H1 (cell line): ENCODE data around the gene WDR11. TPM values are rescaled to one million over a fixed set of nuclear protein-coding genes. Genes with fewer than 3 reads are reported as not detected.

ENCODE experiments used
- CTCF ChIA-PET: fragments of 300-600 bp; sonication (Branson Sonifier 250); formaldehyde crosslinking; loops from one replicate; lab custom pipeline; 2021; ENCODE audit not compliant: partially characterized antibody; lab: Charles Lee
- POLR2A ChIA-PET: fragments of 300-600 bp; sonication (Branson Sonifier 250); formaldehyde crosslinking; loops from one replicate; lab custom pipeline; 2021; ENCODE audit warnings: inconsistent platforms; ENCODE audit not compliant: partially characterized antibody; lab: Charles Lee
- DNase-seq, 2 experiments: peaks; one replicate each; pipeline versions ENCODE4 v3.0.0 to v3.0.0-alpha.2; 2010 to 2022; ENCODE audit warnings: low spot score in 2 of 2, low read depth in 1 of 2, mixed read lengths in 1 of 2
- FAIRE-seq: peaks from 2 replicates; lab custom pipeline; 2011; peaks lifted over from hg19 to GRCh38; lab: Jason Lieb, UNC
- H2AFZ ChIP-seq: 2 replicates; pipeline ENCODE4 v1.8.1; 2012; ENCODE audit warnings: low read length, inconsistent platforms
- H2AK5ac ChIP-seq: 2 replicates; pipeline ENCODE4 v1.6.1; 2013; ENCODE audit warnings: low read depth, low read length
- H2BK120ac ChIP-seq: replicated peaks from 2 replicates; pipeline ENCODE3; 2013; ENCODE audit warnings: low read depth, low read length, inconsistent platforms
- H2BK12ac ChIP-seq: 2 replicates; pipeline ENCODE4 v1.6.1; 2013; ENCODE audit warnings: low read depth, low read length
- H2BK15ac ChIP-seq: 2 replicates; pipeline ENCODE4 v1.6.1; 2013; ENCODE audit warnings: low read length
- H2BK20ac ChIP-seq: 2 replicates; pipeline ENCODE4 v1.6.1; 2013; ENCODE audit warnings: low read length
- H2BK5ac ChIP-seq: 2 replicates; pipeline ENCODE4 v1.6.1; 2013; ENCODE audit warnings: low read depth, low read length
- H3K14ac ChIP-seq: 2 replicates; pipeline ENCODE4 v1.6.1; 2013; ENCODE audit warnings: inconsistent platforms; ENCODE audit not compliant: insufficient read length
- H3K18ac ChIP-seq: 2 replicates; pipeline ENCODE4 v1.6.1; 2013; ENCODE audit warnings: low read length; ENCODE audit errors: extremely low read depth
- H3K23ac ChIP-seq: 2 replicates; pipeline ENCODE4 v1.6.1; 2013; ENCODE audit warnings: inconsistent platforms; ENCODE audit not compliant: insufficient read length
- H3K23me2 ChIP-seq: 2 replicates; pipeline ENCODE4 v1.6.1; 2013; ENCODE audit warnings: low read depth, low read length
- H3K27ac ChIP-seq: 2 replicates; pipeline ENCODE4 v1.6.1; 2011; ENCODE audit warnings: low read depth, low read length, inconsistent platforms
- H3K27me3 ChIP-seq, 4 experiments: replicated peaks in 1 of 4; 1 replicate in 1 of 4; 2 replicates in 3 of 4; pipeline versions ENCODE4 v1.6.1 to v1.8.1; 2011 to 2013; ENCODE audit warnings: low read length in 3 of 4, mild to moderate bottlenecking in 3 of 4, inconsistent platforms in 2 of 4, mixed read lengths in 2 of 4, moderate library complexity in 1 of 4; ENCODE audit not compliant: control insufficient read depth in 3 of 4, insufficient read depth in 3 of 4; ENCODE audit errors: extremely low read depth in 1 of 4
- H3K36me3 ChIP-seq, 4 experiments: 2 replicates each; pipeline versions ENCODE4 v1.6.1 to v1.8.1; 2011 to 2013; ENCODE audit warnings: mild to moderate bottlenecking in 4 of 4, low read length in 3 of 4, moderate library complexity in 2 of 4, control low read depth in 1 of 4, inconsistent platforms in 1 of 4; ENCODE audit not compliant: insufficient read depth in 4 of 4, control insufficient read depth in 2 of 4
- H3K4ac ChIP-seq: replicated peaks from 2 replicates; pipeline ENCODE3; 2013; ENCODE audit warnings: low read length, low read depth, mixed read lengths, inconsistent platforms; ENCODE audit not compliant: insufficient read length
- H3K4me1 ChIP-seq, 4 experiments: replicated peaks in 1 of 4; 1 replicate in 1 of 4; 2 replicates in 3 of 4; pipeline versions ENCODE4 v1.6.1 to v1.8.1; 2011 to 2013; ENCODE audit warnings: low read length in 3 of 4, inconsistent platforms in 2 of 4, mixed read lengths in 1 of 4; ENCODE audit not compliant: insufficient read depth in 4 of 4, control insufficient read depth in 3 of 4
- H3K4me2 ChIP-seq, 2 experiments: 2 replicates each; pipeline versions ENCODE4 v1.6.1 to v1.8.1; 2011 to 2013; ENCODE audit warnings: low read depth in 2 of 2, low read length in 2 of 2, control low read depth in 1 of 2, inconsistent platforms in 1 of 2, mild to moderate bottlenecking in 1 of 2; ENCODE audit not compliant: insufficient read depth in 1 of 2
- H3K4me3 ChIP-seq, 4 experiments: fragments of 200-600, 300-600 bp in 1 of 4; sonication (generic), shearing (Covaris generic), sonication (Bioruptor Twin) in 1 of 4; 2 replicates each; pipeline versions ENCODE4 v1.5.1 to v1.8.1; 2011 to 2016; ENCODE audit warnings: low read length in 4 of 4, low read depth in 3 of 4, control low read depth in 2 of 4, inconsistent platforms in 2 of 4, mild to moderate bottlenecking in 2 of 4, mixed read lengths in 1 of 4, moderate library complexity in 1 of 4; ENCODE audit not compliant: insufficient read depth in 2 of 4; ENCODE audit errors: extremely low read depth in 1 of 4
- H3K56ac ChIP-seq: replicated peaks from 2 replicates; pipeline ENCODE3; 2013; ENCODE audit warnings: low read depth, mild to moderate bottlenecking, mixed read lengths, low read length, inconsistent platforms; ENCODE audit not compliant: insufficient read length
- H3K79me1 ChIP-seq: 2 replicates; pipeline ENCODE4 v1.6.1; 2013; ENCODE audit warnings: low read depth, low read length, control low read depth
- H3K79me2 ChIP-seq, 2 experiments: 2 replicates each; pipeline versions ENCODE4 v1.6.1 to v1.8.1; 2012 to 2013; ENCODE audit warnings: low read length in 2 of 2, mild to moderate bottlenecking in 2 of 2, inconsistent platforms in 1 of 2; ENCODE audit not compliant: insufficient read depth in 2 of 2, control insufficient read depth in 1 of 2
- H3K9ac ChIP-seq, 4 experiments: replicated peaks in 1 of 4; 1 replicate in 1 of 4; 2 replicates in 3 of 4; pipeline versions ENCODE4 v1.6.1 to v1.8.1; 2011 to 2013; ENCODE audit warnings: low read depth in 3 of 4, low read length in 3 of 4, control low read depth in 2 of 4, mild to moderate bottlenecking in 2 of 4, moderate library complexity in 2 of 4, inconsistent platforms in 1 of 4; ENCODE audit errors: extremely low read depth in 1 of 4
- H3K9me3 ChIP-seq, 2 experiments: 2 replicates each; pipeline versions ENCODE4 v1.6.1 to v1.8.1; 2012 to 2013; ENCODE audit warnings: mild to moderate bottlenecking in 2 of 2, moderate library complexity in 2 of 2, control low read depth in 1 of 2, inconsistent platforms in 1 of 2, low read depth in 1 of 2, low read length in 1 of 2, mixed read lengths in 1 of 2; ENCODE audit not compliant: insufficient read depth in 2 of 2
- H4K20me1 ChIP-seq, 2 experiments: replicated peaks in 1 of 2; 2 replicates each; pipeline versions ENCODE3 to v1.8.1; 2011 to 2013; ENCODE audit warnings: inconsistent platforms in 2 of 2, low read length in 2 of 2, mild to moderate bottlenecking in 1 of 2; ENCODE audit not compliant: insufficient read depth in 2 of 2, control insufficient read depth in 1 of 2
- H4K5ac ChIP-seq: 2 replicates; pipeline ENCODE4 v1.6.1; 2013; ENCODE audit warnings: low read length, low read depth, mixed read lengths, inconsistent platforms; ENCODE audit not compliant: insufficient read length
- H4K8ac ChIP-seq: 2 replicates; pipeline ENCODE4 v1.8.0; 2013; ENCODE audit warnings: mild to moderate bottlenecking, moderate library complexity, low read length, inconsistent platforms; ENCODE audit not compliant: insufficient read depth; ENCODE audit errors: extremely low read depth
- H4K91ac ChIP-seq: replicated peaks from 2 replicates; pipeline ENCODE3; 2013; ENCODE audit warnings: low read length, mixed read lengths, inconsistent platforms; ENCODE audit not compliant: insufficient read length
- BCL11A ChIP-seq, 2 experiments: IDR thresholded peaks; one replicate each; pipeline ENCODE4 v1.6.1; 2011; ENCODE audit warnings: low read depth in 2 of 2, low read length in 2 of 2, mild to moderate bottlenecking in 2 of 2
- BRCA1 ChIP-seq: IDR thresholded peaks from 2 replicates; pipeline ENCODE4 v1.6.1; 2012; ENCODE audit warnings: low read depth, low read length, improper control_type of control experiment
- CBX5 ChIP-seq: fragments of 300-800, 300-1000 bp; sonication (generic); IDR thresholded peaks from 2 replicates; pipeline ENCODE4 v1.7.1; 2016; ENCODE audit warnings: antibody characterized with exemption, low read length, low read depth
- CBX8 ChIP-seq: fragments of 300-800, 300-1000 bp; sonication (generic); IDR thresholded peaks from 2 replicates; pipeline ENCODE4 v1.7.1; 2016; ENCODE audit warnings: low read depth, low read length, borderline replicate concordance
- HDAC2 ChIP-seq, 2 experiments: fragments of 300-600 bp in 1 of 2; sonication (generic) in 1 of 2; IDR thresholded peaks; 2 replicates each; pipeline ENCODE4 v1.6.1; 2011 to 2012; ENCODE audit warnings: low read depth in 2 of 2, low read length in 2 of 2, mild to moderate bottlenecking in 2 of 2, moderate library complexity in 2 of 2, borderline replicate concordance in 1 of 2, inconsistent platforms in 1 of 2
- KDM1A ChIP-seq: fragments of 200-600, 300-600 bp; sonication (generic); IDR thresholded peaks from 2 replicates; pipeline ENCODE4 v1.7.1; 2016; ENCODE audit warnings: mild to moderate bottlenecking, low read length, borderline replicate concordance
- KDM4A ChIP-seq: IDR thresholded peaks from one replicate; pipeline ENCODE4 v1.7.1; 2012; ENCODE audit warnings: low read depth, mild to moderate bottlenecking, moderate library complexity, low read length, inconsistent platforms; ENCODE audit not compliant: severe bottlenecking
- RNF2 ChIP-seq: fragments of 200-900, 300-1000 bp; sonication (generic); IDR thresholded peaks from 2 replicates; pipeline ENCODE4 v1.7.1; 2016; ENCODE audit warnings: borderline replicate concordance, low read depth, mild to moderate bottlenecking, antibody characterized with exemption, low read length; ENCODE audit not compliant: poor library complexity, severe bottlenecking; ENCODE audit errors: missing control alignments
- SAP30 ChIP-seq: fragments of 300-600 bp; sonication (generic); IDR thresholded peaks from 2 replicates; pipeline ENCODE4 v1.7.1; 2012; ENCODE audit warnings: low read length, moderate library complexity, mild to moderate bottlenecking, inconsistent platforms; ENCODE audit not compliant: insufficient read depth, insufficient replicate concordance
- SIN3A ChIP-seq, 2 experiments: IDR thresholded peaks in 1 of 2; conservative IDR thresholded peaks in 1 of 2; 2 replicates each; pipeline ENCODE4 v1.6.1; 2011 to 2012; ENCODE audit warnings: low read length in 2 of 2, improper control_type of control experiment in 1 of 2, low read depth in 1 of 2, mild to moderate bottlenecking in 1 of 2
- TEAD4 ChIP-seq: IDR thresholded peaks from 2 replicates; pipeline ENCODE4 v1.6.1; 2012; ENCODE audit warnings: low read depth, low read length, inconsistent platforms, mixed read lengths
- polyA plus RNA-seq, 7 experiments: library from polyadenylated mRNA; depleted of rRNA in 3 of 7; stranded (reverse) in 5 of 7; unstranded in 2 of 7; fragments of >200 nt in 5 of 7; fragments of 200-250 nt in 2 of 7; gene quantifications; 1 replicate in 5 of 7; 2 replicates in 1 of 7; 4 replicates in 1 of 7; pipeline versions ENCODE4 v1.2.1 to v1.2.3, GENCODE V29; 2011 to 2013; ENCODE audit warnings: missing spikeins in 2 of 7, mixed read lengths in 2 of 7
- total RNA-seq: library from RNA; stranded (reverse); fragmentation: NEBNext Ultra II Directional; extraction: Animal tissue kit (Norgen Biotek cat#: 25700); gene quantifications from 2 replicates; pipeline ENCODE4 v1.2.1, GENCODE V29; 2021
- TF ChIP-seq, protein P1 (sequence below): IDR thresholded peaks from 2 replicates; pipeline ENCODE4 v1.6.1; 2011; ENCODE audit warnings: low read length, improper control_type of control experiment

Gene WDR11
- total and polyA plus RNA-seq, 2 of the 8 experiments (the other 6 are each of a cell fraction or from before 2014, with no cell fraction given): 39.7 to 41.9 TPM

DNA sequence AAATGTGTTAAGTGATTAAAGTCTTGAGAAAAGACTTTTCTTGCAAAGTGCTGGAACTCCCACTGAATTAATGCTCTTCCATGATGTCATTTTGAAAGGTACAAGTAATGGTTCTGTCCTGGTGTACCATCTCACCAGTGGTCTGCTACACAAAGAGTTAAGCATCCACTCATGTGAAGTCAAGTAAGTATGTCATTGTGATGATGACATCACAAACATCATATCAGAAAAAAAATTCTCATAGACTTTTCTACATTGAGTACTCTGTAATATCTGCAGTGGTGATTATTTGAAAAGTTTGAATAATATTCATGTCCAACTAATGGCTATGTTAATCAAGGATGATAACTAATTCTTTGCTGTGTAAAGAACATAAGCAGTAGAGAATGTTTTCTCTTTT is 22.6 kb downstream of the WDR11 start:
- H3K4me1 ChIP-seq: no peaks in the 10 kb centered on the region
- H3K9me3 ChIP-seq: no peaks in the 10 kb centered on the region
- no peak overlapping the region for H3K18ac ChIP-seq
- ChIA-PET CTCF (no interaction called here), POLR2A (no interaction called here)
- no peak overlapping the region for H3K23ac ChIP-seq
- no peak overlapping the region for H3K4me2 ChIP-seq
- H3K27me3 ChIP-seq: no peaks in the 10 kb centered on the region
- no peak overlapping the region for H2BK20ac ChIP-seq
- H3K4ac ChIP-seq: no peak overlapping the region
- H3K4me3 ChIP-seq: no peak overlapping the region
- no peaks in the 10 kb centered on the region for H3K23me2 ChIP-seq
- H3K56ac ChIP-seq: no peak overlapping the region
- H2BK120ac ChIP-seq: no peak overlapping the region
- DNase-seq (no peak), FAIRE-seq (no peak)
- no peak overlapping the region for H3K9ac ChIP-seq
- H2BK5ac ChIP-seq: no peak overlapping the region
- no peak overlapping the region for H2AFZ ChIP-seq
- no peak overlapping the region for H4K5ac ChIP-seq
- no peaks in the 10 kb centered on the region for H3K79me1 ChIP-seq
- H2BK12ac ChIP-seq: no peak overlapping the region
- H3K36me3 ChIP-seq: peaks cover 0 to 44% (median 14%) of the 10 kb centered on the region in 4 experiments; a peak in 6 of 8 replicates
- H2AK5ac ChIP-seq: no peak overlapping the region
- no peak overlapping the region for H4K8ac ChIP-seq
- no peak overlapping the region for H3K27ac ChIP-seq
- no peaks in the 10 kb centered on the region for H4K20me1 ChIP-seq
- H4K91ac ChIP-seq: no peak overlapping the region
- H3K79me2 ChIP-seq: no peaks in the 10 kb centered on the region
- H3K14ac ChIP-seq: no peak overlapping the region
- no peak overlapping the region for H2BK15ac ChIP-seq
- TF ChIP-seq CBX5 (no peak), BCL11A (IDR thresholded peaks at IDR 0.05; ENCODE audit: low read depth in 2 of 2, low read length in 2 of 2) (no peak), TEAD4 (no peak), SAP30 (no peak), HDAC2 (IDR thresholded peaks at IDR 0.05; ENCODE audit: borderline replicate concordance in 1 of 2, low read depth in 2 of 2, low read length in 2 of 2) (no peak), KDM1A (no peak), CBX8 (no peak), KDM4A (no peak), SIN3A (conservative IDR thresholded peaks at IDR 0.05 in 1 of 2, IDR thresholded peaks at IDR 0.05 in 1 of 2; ENCODE audit: low read depth in 1 of 2, low read length in 2 of 2) (no peak), RNF2 (no peak), BRCA1 (no peak)
- TF ChIP-seq, protein P1, sequence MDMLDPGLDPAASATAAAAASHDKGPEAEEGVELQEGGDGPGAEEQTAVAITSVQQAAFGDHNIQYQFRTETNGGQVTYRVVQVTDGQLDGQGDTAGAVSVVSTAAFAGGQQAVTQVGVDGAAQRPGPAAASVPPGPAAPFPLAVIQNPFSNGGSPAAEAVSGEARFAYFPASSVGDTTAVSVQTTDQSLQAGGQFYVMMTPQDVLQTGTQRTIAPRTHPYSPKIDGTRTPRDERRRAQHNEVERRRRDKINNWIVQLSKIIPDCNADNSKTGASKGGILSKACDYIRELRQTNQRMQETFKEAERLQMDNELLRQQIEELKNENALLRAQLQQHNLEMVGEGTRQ: no peak
